GM18505 (cell line): ENCODE results near the gene RUVBL2.

Experiments
- ATAC-seq: cut with Tn5 transposase; IDR thresholded peaks from one replicate; pipeline ENCODE4 v1.9.1; 2021; ENCODE audit not compliant: unreplicated experiment
- POLR2A ChIP-seq: IDR thresholded peaks from 4 replicates; pipeline ENCODE4 v1.6.1; 2011; ENCODE audit warnings: borderline replicate concordance; ENCODE audit not compliant: insufficient read depth, insufficient read length; ENCODE audit errors: extremely low read depth

RUVBL2 gene

GRCh38 chr19:48959341-48960239, 34.1 kb upstream of the RUVBL2 start:
- TF ChIP-seq POLR2A = no peak

DNA sequence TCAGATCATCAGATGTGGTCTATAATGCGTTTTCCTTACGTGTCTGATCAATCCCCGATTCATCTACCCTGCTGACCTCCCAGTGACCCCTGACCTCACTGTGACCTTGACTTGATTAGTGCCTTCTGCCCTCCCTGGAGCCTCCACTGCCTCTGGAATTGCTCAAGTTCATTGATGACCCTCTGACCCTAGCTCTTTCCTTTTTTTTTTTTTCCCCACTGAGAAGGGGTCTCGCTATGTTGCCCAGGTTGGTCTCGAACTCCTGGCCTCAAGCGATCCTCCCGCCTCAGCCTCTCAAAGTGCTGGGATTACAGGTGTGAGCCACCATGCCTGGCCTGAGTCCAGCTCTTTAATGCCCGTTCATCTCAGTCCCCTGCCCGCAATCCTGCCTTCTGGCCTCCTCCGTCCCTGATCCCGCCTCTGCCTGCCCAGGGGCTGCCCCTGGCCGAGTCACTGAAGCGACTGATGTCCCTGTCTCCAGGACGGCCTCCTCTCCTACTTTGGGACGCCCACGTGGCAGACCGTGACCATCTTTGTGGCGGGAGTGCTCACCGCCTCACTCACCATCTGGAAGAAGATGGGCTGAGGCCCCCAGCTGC, 32.5 kb upstream of the RUVBL2 start:
- TF ChIP-seq POLR2A = peak; percentile 34
- no peak for ATAC-seq

More at GRCh38 chr19:48959341-48960239, 34.1 kb upstream of the RUVBL2 start:
- no peak for ATAC-seq

- TF ChIP-seq POLR2A = no peak
- no peak for ATAC-seq
These were observed 32.0 kb upstream of the RUVBL2 start for GRCh38 chr19:48961673-48962028.

DNA sequence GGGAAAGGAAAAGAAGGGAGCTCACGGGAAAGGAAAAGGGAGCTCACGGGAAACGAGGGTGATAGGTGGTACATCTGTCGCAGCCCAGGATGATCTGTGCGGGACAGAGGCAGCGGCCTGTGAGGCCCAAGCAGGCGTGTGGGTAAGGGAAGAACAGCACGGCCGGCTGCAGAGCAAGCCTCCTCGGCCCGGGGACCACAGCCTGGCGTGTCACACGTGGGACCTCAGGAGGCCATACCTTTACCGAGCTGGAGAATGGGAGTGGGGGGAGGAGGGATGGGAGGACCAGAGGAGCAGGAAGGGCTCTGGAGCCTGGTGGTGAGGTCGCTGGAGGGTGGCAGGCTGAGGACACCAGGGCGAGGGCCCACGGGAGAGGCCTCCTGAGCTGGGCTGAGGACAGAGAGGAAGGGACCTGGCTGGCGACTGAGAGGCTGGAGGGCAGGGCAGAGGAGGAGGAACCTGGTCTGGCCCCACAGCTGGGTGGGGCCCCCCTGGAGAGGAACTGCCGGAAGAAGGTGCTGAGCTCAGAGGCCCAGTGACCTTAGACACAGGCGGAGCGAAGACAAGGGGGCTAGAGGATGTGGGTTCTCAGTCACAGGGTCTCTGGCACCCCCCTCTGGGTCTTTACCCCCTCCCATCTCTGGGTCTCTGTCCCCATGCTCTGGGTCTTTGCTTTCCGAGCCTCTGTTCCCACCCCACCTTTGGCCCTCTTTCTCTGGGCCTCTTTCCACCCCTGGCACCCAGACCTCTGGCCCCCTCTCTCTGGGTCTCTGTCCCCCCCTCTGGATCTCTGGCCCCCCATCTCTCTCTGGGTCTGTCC, 31.4 kb upstream of the RUVBL2 start:
- peak; percentile 31 for ATAC-seq
- peak; percentile 95 for TF ChIP-seq POLR2A

- no peak for TF ChIP-seq POLR2A
- no peak for ATAC-seq
These were observed 30.9 kb upstream of the RUVBL2 start for GRCh38 chr19:48962849-48963165.

- no peak for ATAC-seq
These were observed 30.1 kb upstream of the RUVBL2 start for GRCh38 chr19:48963371-48964204.

DNA sequence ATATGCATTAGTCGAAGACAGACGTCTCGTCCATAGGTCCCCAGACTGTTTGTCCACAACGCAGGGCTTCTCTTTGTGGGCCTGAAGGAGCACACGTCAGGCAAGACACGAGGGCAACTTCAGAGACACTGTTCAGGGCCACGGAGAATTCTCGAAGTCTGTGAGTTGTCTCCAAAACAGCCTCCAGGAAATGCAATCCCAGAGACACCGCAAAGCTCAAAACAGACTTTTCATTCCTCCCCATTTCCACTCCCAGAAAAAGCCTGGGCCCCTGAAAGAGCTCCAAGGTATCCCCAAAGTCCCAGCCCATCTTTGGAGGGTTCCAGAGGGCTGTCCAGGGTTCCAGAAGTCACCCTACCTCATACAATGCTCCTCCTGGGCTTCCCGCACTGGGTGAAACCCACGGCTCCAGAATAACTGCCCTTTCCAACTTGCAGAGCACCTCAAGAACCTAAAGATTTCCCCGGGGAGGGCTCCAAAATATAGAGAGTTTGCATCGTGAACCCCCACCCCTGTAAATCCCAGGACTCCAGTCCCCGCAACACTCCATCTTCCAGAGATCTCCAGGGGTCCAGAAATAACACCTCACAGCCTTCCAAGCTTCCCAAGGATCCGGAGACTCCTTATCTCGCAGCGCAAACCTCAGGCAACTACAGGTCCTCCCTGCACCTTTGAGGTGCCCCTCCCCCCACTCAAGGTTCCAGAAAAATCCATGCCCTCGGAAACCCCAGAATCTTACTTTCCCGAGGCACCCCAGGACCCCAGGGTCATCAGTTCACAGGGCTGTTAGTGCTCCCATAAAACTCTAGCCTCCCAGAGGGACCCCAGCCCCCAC, 29.3 kb upstream of the RUVBL2 start:
- TF ChIP-seq POLR2A = no peak
- no peak for ATAC-seq

More at GRCh38 chr19:48963371-48964204, 30.1 kb upstream of the RUVBL2 start:
- TF ChIP-seq POLR2A = peak; percentile 62

DNA sequence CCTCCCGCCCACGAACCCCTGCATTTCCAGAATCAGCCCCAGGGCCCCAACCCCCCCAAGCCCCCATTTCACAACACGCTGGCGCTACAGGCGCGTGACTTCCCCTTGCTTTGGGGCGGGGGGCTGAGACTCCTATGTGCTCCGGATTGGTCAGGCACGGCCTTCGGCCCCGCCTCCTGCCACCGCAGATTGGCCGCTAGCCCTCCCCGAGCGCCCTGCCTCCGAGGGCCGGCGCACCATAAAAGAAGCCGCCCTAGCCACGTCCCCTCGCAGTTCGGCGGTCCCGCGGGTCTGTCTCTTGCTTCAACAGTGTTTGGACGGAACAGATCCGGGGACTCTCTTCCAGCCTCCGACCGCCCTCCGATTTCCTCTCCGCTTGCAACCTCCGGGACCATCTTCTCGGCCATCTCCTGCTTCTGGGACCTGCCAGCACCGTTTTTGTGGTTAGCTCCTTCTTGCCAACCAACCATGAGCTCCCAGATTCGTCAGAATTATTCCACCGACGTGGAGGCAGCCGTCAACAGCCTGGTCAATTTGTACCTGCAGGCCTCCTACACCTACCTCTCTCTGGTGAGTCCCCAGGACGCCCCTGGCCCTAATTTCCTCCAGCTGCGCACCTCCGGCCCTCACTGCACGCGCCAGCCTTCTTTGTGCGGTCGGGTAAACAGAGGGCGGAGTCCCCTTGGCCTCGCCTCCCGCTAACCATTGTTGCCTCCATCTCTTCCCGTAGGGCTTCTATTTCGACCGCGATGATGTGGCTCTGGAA, 28.5 kb upstream of the RUVBL2 start, which contains the start of gene FTL:
TSS of gene FTL (plus strand) at position 270 of the 766 bp plus-strand sequence. CDS start at position 469, 199 bp downstream.
- peak; percentile 49 for ATAC-seq

GRCh38 chr19:48965806-48966540, 27.7 kb upstream of the RUVBL2 start:
- peak; percentile 49 for TF ChIP-seq POLR2A
- peak; percentile 11 for ATAC-seq

More for the DNA sequence above, 28.5 kb upstream of the RUVBL2 start, which contains the start of gene FTL:
- TF ChIP-seq POLR2A = peak; percentile 100

DNA sequence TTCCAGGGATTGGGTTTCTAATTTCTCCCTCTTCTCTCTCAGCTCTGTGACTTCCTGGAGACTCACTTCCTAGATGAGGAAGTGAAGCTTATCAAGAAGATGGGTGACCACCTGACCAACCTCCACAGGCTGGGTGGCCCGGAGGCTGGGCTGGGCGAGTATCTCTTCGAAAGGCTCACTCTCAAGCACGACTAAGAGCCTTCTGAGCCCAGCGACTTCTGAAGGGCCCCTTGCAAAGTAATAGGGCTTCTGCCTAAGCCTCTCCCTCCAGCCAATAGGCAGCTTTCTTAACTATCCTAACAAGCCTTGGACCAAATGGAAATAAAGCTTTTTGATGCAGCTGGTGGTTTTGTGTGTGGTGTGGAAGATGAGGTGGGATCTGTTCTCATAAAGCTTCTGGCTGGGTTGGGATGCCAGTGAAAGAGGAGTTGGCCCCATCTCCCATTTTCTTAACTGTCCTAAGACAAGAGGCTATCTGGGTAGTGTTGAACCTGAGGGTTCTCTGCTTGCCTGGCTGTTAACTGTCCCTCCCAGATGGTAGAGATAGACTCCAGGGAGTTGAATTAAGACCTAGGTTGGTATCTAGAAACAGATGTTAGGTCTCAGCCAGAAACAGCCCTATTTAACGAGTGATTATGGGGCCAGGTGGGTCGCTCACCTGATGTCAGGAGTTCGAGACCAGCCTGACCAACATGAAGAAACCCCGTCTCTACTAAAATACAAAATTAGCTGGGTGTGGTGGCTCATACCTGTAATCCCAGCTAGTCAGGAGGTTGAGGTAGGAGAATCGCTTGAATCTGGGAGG, 26.9 kb upstream of the RUVBL2 start:
- ATAC-seq = no peak
- TF ChIP-seq POLR2A = no peak
